ENCODE measurements around the gene TTC14. TPM values are rescaled to one million over a fixed set of nuclear protein-coding genes. Genes with fewer than 3 reads are reported as not detected.

TTC14 gene, protein sequence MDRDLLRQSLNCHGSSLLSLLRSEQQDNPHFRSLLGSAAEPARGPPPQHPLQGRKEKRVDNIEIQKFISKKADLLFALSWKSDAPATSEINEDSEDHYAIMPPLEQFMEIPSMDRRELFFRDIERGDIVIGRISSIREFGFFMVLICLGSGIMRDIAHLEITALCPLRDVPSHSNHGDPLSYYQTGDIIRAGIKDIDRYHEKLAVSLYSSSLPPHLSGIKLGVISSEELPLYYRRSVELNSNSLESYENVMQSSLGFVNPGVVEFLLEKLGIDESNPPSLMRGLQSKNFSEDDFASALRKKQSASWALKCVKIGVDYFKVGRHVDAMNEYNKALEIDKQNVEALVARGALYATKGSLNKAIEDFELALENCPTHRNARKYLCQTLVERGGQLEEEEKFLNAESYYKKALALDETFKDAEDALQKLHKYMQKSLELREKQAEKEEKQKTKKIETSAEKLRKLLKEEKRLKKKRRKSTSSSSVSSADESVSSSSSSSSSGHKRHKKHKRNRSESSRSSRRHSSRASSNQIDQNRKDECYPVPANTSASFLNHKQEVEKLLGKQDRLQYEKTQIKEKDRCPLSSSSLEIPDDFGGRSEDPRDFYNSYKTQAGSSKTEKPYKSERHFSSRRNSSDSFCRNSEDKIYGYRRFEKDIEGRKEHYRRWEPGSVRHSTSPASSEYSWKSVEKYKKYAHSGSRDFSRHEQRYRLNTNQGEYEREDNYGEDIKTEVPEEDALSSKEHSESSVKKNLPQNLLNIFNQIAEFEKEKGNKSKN
- total RNA-seq: 10 to 100 TPM; 33.2 to 55.0 TPM

DNA sequence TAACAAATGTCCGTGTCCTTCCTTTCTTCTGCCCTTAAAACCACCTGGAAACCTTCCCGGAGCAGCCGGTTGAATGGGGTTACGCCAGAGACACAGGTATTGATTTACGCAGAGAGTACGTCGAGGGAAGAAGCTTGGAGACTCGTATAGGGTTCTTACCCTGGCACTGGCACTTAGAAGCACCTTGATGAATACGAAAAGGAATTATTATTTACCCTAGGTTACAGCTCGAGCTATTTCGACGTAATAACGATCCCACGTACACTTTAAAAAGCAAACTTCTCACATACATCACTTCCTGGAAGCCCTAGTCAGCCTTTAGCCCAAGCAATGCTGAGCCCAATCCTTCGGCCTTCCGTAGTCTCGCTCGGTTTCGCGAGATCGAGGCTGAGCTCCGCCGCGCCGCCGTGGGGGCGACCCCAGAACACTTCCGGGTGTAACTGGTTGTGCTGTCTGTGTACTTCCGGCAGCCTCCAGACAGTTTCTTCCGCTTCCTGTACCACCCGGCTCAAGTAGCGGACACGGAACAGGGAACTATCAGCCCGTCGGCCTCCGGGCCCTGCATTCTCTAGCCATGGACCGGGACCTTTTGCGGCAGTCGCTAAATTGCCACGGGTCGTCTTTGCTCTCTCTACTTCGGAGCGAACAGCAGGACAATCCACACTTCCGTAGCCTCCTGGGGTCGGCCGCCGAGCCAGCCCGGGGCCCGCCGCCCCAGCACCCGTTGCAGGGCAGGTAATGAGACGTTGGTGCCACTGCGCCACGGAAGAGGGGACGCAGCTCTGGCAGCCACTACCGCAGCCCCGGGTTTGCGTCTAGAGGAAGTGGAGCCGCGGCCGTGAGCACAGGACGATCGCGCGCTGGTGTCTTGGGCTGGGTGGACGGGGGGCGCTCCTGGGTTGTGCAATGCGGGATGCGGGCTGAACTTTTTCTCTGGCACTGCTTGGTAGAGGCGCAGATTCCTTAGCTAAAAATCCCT lies at the start of gene TTC14:
TTC14 (plus strand) TSS at position 476 of the 979 bp plus-strand sequence; CDS start at position 575, 99 bp downstream.
- no peaks in the 10 kb centered on the region for H3K27me3 ChIP-seq
- H3K36me3 ChIP-seq (replicated peaks in 1 of 2; ENCODE audit: insufficient read depth in 1 of 2, low read depth in 2 of 2): peaks cover 0 to 19% of the 10 kb centered on the region in 2 donors
- peaks cover 17% of the 10 kb centered on the region for H3K4me1 ChIP-seq
- DNase-seq: peak; percentile 91 to 95 (median 94)
- peak within 1 kb of the TSS; percentile 64 to 86 (median 77) for H3K27ac ChIP-seq
- ATAC-seq: peak; percentile 99
- H3K4me3 ChIP-seq: peak within 1 kb of the TSS; percentile 81 to 82
- intact Hi-C loops (cut with DNase I): no loop called here
- WGBS, 2 donors: 2% methylated on average over 30 to 69 of the region's 70 CpGs
- H3K9me3 ChIP-seq: no peaks in the 10 kb centered on the region
- TF ChIP-seq, protein P1, sequence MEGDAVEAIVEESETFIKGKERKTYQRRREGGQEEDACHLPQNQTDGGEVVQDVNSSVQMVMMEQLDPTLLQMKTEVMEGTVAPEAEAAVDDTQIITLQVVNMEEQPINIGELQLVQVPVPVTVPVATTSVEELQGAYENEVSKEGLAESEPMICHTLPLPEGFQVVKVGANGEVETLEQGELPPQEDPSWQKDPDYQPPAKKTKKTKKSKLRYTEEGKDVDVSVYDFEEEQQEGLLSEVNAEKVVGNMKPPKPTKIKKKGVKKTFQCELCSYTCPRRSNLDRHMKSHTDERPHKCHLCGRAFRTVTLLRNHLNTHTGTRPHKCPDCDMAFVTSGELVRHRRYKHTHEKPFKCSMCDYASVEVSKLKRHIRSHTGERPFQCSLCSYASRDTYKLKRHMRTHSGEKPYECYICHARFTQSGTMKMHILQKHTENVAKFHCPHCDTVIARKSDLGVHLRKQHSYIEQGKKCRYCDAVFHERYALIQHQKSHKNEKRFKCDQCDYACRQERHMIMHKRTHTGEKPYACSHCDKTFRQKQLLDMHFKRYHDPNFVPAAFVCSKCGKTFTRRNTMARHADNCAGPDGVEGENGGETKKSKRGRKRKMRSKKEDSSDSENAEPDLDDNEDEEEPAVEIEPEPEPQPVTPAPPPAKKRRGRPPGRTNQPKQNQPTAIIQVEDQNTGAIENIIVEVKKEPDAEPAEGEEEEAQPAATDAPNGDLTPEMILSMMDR (IDR thresholded peaks at IDR 0.05): peak in 2 of 7 experiments; percentile 9 to 11
- TF ChIP-seq POLR2A (IDR thresholded peaks at IDR 0.05): peak; percentile 0 to 75 (median 67)

DNA sequence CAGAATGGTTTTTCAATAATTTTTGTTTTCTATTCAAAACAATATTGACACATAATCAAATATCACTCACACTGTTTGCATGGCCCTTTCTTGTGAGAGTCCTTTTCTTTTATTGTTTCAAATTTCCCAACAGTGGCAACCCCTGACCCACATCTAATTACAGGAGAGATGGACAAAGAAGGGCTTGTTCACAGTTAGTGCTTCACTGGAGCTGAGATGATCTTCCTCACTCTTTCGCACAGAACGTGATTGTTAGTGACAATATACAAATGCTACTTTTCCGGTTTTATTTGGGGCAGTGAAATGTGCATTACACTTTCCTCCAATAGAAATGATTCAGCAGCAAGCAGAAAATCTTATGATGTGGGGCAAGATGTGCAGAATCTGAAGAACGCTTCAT lies 38.6 kb upstream of the TTC14 start:
- intact Hi-C loops (cut with DNase I): no loop called here
- 80 to 87% methylated on average over 4 of the region's 4 CpGs for WGBS, 2 donors
- Histone ChIP-seq H3K27me3 (no peaks in the 10 kb centered on the region), H3K27ac (no peak overlapping the region), H3K4me3 (no peak overlapping the region), H3K4me1 (no peaks in the 10 kb centered on the region), H3K9me3 (no peaks in the 10 kb centered on the region), H3K36me3 (replicated peaks in 1 of 2; ENCODE audit: insufficient read depth in 1 of 2, low read depth in 2 of 2) (no peaks in the 10 kb centered on the region)
- TF ChIP-seq POLR2A (IDR thresholded peaks at IDR 0.05): no peak
- TF ChIP-seq, protein P1 (IDR thresholded peaks at IDR 0.05): no peak
- ATAC-seq: no peak
- no peak for DNase-seq

DNA sequence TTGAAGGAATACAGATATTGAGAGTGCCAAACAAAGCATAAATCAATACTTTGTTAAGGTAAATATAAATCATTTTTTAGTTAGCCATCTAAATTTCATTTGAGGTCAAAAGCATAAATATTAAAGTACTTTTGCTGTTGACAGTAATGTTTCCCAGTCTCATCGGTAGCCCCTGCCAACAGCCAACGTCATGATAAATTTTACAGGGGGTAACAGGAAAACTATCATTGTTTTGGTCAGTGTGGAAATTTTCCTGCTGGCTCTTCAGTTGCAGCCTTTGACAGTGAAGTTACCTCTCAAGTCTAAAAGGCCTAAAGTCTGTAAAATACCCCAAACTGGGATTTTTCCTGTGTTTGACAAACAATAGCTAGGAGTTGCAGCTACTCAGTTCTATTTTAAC lies 37.3 kb upstream of the TTC14 start:
- Histone ChIP-seq H3K27ac (no peak overlapping the region), H3K4me3 (no peak overlapping the region), H3K27me3 (no peaks in the 10 kb centered on the region), H3K9me3 (no peaks in the 10 kb centered on the region), H3K36me3 (replicated peaks in 1 of 2; ENCODE audit: insufficient read depth in 1 of 2, low read depth in 2 of 2) (no peaks in the 10 kb centered on the region), H3K4me1 (no peaks in the 10 kb centered on the region)
- TF ChIP-seq POLR2A (IDR thresholded peaks at IDR 0.05): no peak
- TF ChIP-seq, protein P1 (IDR thresholded peaks at IDR 0.05): no peak
- WGBS, 2 donors: 65 to 72% methylated on average over 2 of the region's 2 CpGs
- intact Hi-C loops (cut with DNase I): no loop called here
- DNase-seq: no peak
- ATAC-seq: no peak

DNA sequence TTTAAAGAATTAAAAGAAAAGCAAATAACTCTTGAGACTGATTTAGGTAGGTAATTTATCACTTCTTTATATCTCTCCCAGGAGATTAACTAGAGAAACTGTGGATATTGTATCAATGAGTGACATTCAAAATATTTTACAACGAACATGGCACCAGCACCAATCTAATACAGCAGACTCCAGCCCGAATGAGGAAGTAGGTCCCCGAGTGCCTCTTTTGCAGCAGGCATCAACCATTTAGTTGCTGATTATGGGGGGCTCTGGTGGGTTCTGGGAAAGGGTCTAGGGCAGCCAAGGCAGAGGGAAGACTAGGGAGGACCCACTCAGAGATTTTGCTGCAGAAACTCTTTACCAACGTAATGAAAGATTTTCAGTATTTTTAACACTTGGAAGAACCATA lies 31.7 kb upstream of the TTC14 start:
- Histone ChIP-seq H3K4me3 (no peak overlapping the region), H3K27ac (no peak overlapping the region), H3K4me1 (no peaks in the 10 kb centered on the region), H3K9me3 (no peaks in the 10 kb centered on the region), H3K36me3 (replicated peaks in 1 of 2; ENCODE audit: insufficient read depth in 1 of 2, low read depth in 2 of 2) (no peaks in the 10 kb centered on the region), H3K27me3 (no peaks in the 10 kb centered on the region)
- ATAC-seq: no peak
- intact Hi-C loops (cut with DNase I): no loop called here
- WGBS, 2 donors: 56 to 68% methylated on average over 4 of the region's 4 CpGs
- DNase-seq: no peak
- TF ChIP-seq, protein P1 (IDR thresholded peaks at IDR 0.05): no peak
- no peak for TF ChIP-seq POLR2A (IDR thresholded peaks at IDR 0.05)

All from body of pancreas (tissue), 4 donors.